Prostate gland (tissue), 2 donors: ENCODE measurements around the gene SPATA16.

Experiments
- CTCF ChIP-seq, 4 experiments: fragments of 200-600 bp in 2 of 4; fragments of 450-650 bp in 2 of 4; sonication (generic) in 2 of 4; IDR thresholded peaks; 1 replicate in 3 of 4; 2 replicates in 1 of 4; pipeline ENCODE4 v1.5.1; 2016 to 2019; ENCODE audit warnings: antibody characterized with exemption in 4 of 4, mild to moderate bottlenecking in 2 of 4, moderate library complexity in 2 of 4
- POLR2A ChIP-seq: fragments of 450-650 bp; IDR thresholded peaks from one replicate; pipeline ENCODE4 v1.6.1; 2016; ENCODE audit warnings: antibody characterized with exemption, mild to moderate bottlenecking

DNA sequence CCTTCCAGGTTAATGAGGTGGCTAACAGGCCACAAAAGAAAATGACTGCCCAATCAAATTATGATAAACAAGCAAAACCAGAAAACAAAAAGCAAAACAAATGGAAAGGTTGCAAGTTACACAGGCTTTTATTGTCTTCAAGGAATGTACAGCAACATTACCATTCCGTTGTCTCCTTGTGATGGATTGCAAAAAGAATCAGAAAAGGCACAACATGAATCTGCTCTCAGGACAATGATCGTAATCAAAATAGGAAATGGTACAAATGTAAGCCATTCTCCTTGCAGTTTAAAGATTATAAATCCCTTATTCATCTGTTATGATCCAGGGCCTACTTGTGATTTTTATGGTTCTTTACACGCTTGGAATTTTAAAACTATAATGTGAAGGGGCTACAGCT, 264.7 kb downstream of the SPATA16 start:
- TF ChIP-seq POLR2A, result no peak
- TF ChIP-seq CTCF (IDR thresholded peaks at IDR 0.05), result no peak
